Measurements from ENCODE around the gene RNF220.

RNF220 gene

GRCh38 chr1:44436401-44437106 is 31.5 kb downstream of the RNF220 start:
- no peak for DNase-seq

- no peak for DNase-seq
Observed at GRCh38 chr1:44437107-44437716, 32.2 kb downstream of the RNF220 start.

GRCh38 chr1:44442791-44443190 is 37.7 kb downstream of the RNF220 start:
- no peak for DNase-seq

GRCh38 chr1:44447051-44447810 is 42.2 kb downstream of the RNF220 start:
- no peak for DNase-seq

GRCh38 chr1:44453798-44454349 is 48.8 kb downstream of the RNF220 start:
- DNase-seq: no peak

GRCh38 chr1:44454704-44455103 is 49.6 kb downstream of the RNF220 start:
- no peak for DNase-seq

- DNase-seq: no peak
Observed at GRCh38 chr1:44460107-44460882, 55.2 kb downstream of the RNF220 start.

- DNase-seq: no peak
Observed at GRCh38 chr1:44464361-44464760, 59.3 kb downstream of the RNF220 start.

GRCh38 chr1:44467566-44467965 is 62.5 kb downstream of the RNF220 start:
- DNase-seq: no peak

GRCh38 chr1:44471911-44472453 is 66.9 kb downstream of the RNF220 start:
- DNase-seq: no peak

GRCh38 chr1:44472620-44473525 is 67.8 kb downstream of the RNF220 start:
- DNase-seq: no peak

- DNase-seq: no peak
Observed at GRCh38 chr1:44476891-44477290, 71.8 kb downstream of the RNF220 start.

- DNase-seq: no peak
Observed at GRCh38 chr1:44481701-44482100, 76.6 kb downstream of the RNF220 start.

- no peak for DNase-seq
Observed at GRCh38 chr1:44483089-44483874, 78.2 kb downstream of the RNF220 start.

GRCh38 chr1:44484155-44484688 is 79.2 kb downstream of the RNF220 start:
- DNase-seq: no peak

GRCh38 chr1:44485229-44485933 is 80.3 kb downstream of the RNF220 start:
- no peak for DNase-seq

GRCh38 chr1:44485934-44486460 is 80.9 kb downstream of the RNF220 start:
- no peak for DNase-seq

- DNase-seq: no peak
Observed at GRCh38 chr1:44489481-44489880, 84.4 kb downstream of the RNF220 start.

GRCh38 chr1:44496541-44497171 is 91.6 kb downstream of the RNF220 start:
- DNase-seq: no peak
